22Rv1 (cell line): ENCODE results near the gene THSD4.

Experiments
- H3K27ac ChIP-seq: fragments of 450-650 bp; 2 replicates; pipeline ENCODE4 v1.5.1; 2017
- CTCF ChIP-seq: fragments of 450-650 bp; IDR thresholded peaks from 2 replicates; pipeline ENCODE4 v1.5.1; 2017; ENCODE audit warnings: mild to moderate bottlenecking
- ZFX ChIP-seq: fragments of 450-650 bp; IDR thresholded peaks from 2 replicates; pipeline ENCODE4 v1.6.1; 2017; ENCODE audit warnings: antibody characterized with exemption, borderline replicate concordance

Gene THSD4

GRCh38 chr15:71302861-71303410 lies 187.7 kb downstream of the THSD4 start:
- TF ChIP-seq ZFX (no peak), CTCF (no peak)
- H3K27ac ChIP-seq: no peak overlapping the region

GRCh38 chr15:71303977-71304376 lies 188.7 kb downstream of the THSD4 start:
- no peak overlapping the region for H3K27ac ChIP-seq
- TF ChIP-seq ZFX: no peak
- no peak for TF ChIP-seq CTCF

GRCh38 chr15:71304681-71305080 lies 189.4 kb downstream of the THSD4 start:
- no peak for TF ChIP-seq CTCF
- no peak for TF ChIP-seq ZFX
- no peak overlapping the region for H3K27ac ChIP-seq

GRCh38 chr15:71306538-71306937 lies 191.3 kb downstream of the THSD4 start:
- H3K27ac ChIP-seq: no peak overlapping the region
- TF ChIP-seq ZFX: no peak
- no peak for TF ChIP-seq CTCF

- no peak overlapping the region for H3K27ac ChIP-seq
- TF ChIP-seq ZFX: no peak
- TF ChIP-seq CTCF: no peak
Measured at GRCh38 chr15:71312194-71312708, 197.0 kb downstream of the THSD4 start.

GRCh38 chr15:71312731-71313460 lies 197.6 kb downstream of the THSD4 start:
- TF ChIP-seq ZFX: no peak
- TF ChIP-seq CTCF: no peak
- H3K27ac ChIP-seq: no peak overlapping the region

GRCh38 chr15:71313806-71314205 lies 198.5 kb downstream of the THSD4 start:
- TF ChIP-seq ZFX (no peak), CTCF (no peak)
- no peak overlapping the region for H3K27ac ChIP-seq
